ENCODE measurements around the gene PXMP4. TPM values are rescaled to one million over a fixed set of nuclear protein-coding genes. Genes with fewer than 3 reads are reported as not detected.

PXMP4 gene
- total RNA-seq, 2 experiments from 2014 or later = 8.8 to 10.2 TPM

DNA sequence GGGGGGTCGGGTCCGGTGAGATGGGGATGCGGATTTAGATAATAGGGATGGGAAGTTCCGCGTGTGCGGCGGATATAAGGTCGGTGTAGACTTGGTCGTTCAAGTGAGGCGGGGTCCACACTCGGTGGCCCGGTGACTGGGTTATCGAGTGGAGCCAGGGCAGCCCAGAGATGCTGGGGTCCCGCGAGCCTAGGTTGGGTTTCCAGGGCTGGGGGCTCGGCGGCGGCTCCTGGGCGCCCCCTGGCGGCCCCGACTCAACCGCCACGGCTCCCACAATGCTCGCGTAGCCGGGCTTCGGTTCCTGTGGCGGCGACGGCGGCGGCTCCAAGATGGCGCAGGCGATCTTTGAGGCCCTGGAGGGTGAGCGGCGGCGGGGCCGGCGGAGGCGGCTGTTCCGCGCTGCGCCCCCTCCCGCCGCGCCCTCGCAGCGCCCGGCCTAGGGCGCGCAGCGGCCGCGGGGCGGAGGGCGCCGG lies 11.6 kb upstream of the PXMP4 start, which contains the start of gene ZNF341:
Gene ZNF341, plus strand, starts transcription at position 304 of the 473 bp plus-strand sequence. Its CDS starts 26 bp downstream, at position 330.
- POLR2A ChIA-PET = interaction anchor here (1.0 to 1.9 kb wide), 2 partner anchors 12 to 45 kb away, joined by 5 to 13 read pairs; partner anchors contain the start of gene PXMP4
- peaks cover 5% of the 10 kb centered on the region for H3K9me3 Mint-ChIP-seq (ENCODE audit: low read depth)
- peaks cover 9% of the 10 kb centered on the region for H3K36me3 Mint-ChIP-seq (ENCODE audit: low read depth)
- DNase-seq = peak; percentile 94
- peaks cover 21% of the 10 kb centered on the region for H3K4me1 Mint-ChIP-seq
- no peaks in the 10 kb centered on the region for H3K27me3 Mint-ChIP-seq
- peak within 1 kb of the TSS; percentile 75 for H3K4me3 Mint-ChIP-seq
- CTCF ChIA-PET = interaction anchor here (0.7 to 1.8 kb wide), 9 partner anchors 12 to 363 kb away, joined by 3 to 8 read pairs (median 3); partner anchors contain the start of gene PXMP4
- H3K27ac Mint-ChIP-seq = peak within 1 kb of the TSS; percentile 86
- intact Hi-C loops (cut with DNase I, micrococcal nuclease) = loop anchor here (1.0 to 5.0 kb wide), 17 partner anchors 11 to 914 kb away; partner anchors contain the start of genes E2F1 (in 2 of the 2), PXMP4 (in 2 of the 2), SNTA1 (in 2 of the 2) and ACTL10 (in 1 of the 2)
- ATAC-seq = peak; percentile 90

DNA sequence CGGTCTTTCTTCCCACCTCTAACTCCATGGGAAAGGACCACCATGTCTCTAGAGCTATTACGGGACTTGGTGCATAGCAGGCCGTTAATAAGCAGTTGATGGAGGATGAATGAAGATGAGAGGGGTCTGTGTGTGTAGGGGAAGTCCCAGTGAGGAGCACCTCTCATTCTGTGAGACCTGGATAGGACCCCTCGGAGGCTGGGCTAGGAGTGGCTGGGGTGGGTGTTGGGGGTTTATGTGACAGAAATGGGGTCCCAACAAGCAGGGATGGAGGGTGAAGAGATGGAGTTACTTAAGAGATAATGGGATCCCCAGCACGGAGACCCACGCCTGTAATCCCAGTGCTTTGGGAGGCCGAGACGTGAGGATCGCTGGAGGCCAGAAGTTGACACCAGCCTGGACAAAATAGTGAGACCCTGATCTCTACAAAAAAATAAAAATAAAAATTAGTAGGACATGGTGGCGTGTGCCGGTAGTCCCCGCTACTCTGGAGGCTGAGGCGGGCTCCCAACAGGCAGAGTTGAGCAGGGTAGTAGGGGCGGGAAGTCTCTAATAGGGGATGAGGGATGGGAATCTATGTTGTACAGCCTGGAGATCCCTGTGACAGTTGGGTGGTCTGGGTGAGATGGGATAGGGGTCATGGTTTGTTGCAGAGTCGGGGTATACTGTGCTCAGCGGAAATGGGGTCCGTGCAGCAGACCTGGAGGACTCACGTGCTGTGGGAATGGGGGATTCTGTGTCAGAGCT lies 11.0 kb upstream of the PXMP4 start:
- peaks cover 1% of the 10 kb centered on the region for H3K9me3 Mint-ChIP-seq (ENCODE audit: low read depth)
- CTCF ChIA-PET = interaction anchor here (0.7 to 1.4 kb wide), 3 partner anchors 26 to 265 kb away, joined by 3 to 5 read pairs (median 5); no protein-coding TSS in a partner anchor
- H3K4me1 Mint-ChIP-seq = peaks cover 21% of the 10 kb centered on the region
- H3K36me3 Mint-ChIP-seq (ENCODE audit: low read depth) = peaks cover 5% of the 10 kb centered on the region
- POLR2A ChIA-PET = interaction anchor here (1.9 kb wide), 1 partner anchor 11 kb away, joined by 13 read pairs; the partner anchor contains the start of gene PXMP4
- ATAC-seq (no peak), DNase-seq (no peak)
- peak overlapping the region; percentile 86 for H3K27ac Mint-ChIP-seq
- intact Hi-C loops (cut with DNase I, micrococcal nuclease) = loop anchor here (1.0 to 5.0 kb wide), 7 partner anchors 44 to 914 kb away; partner anchors contain the start of genes ACTL10 (in 1 of the 2), E2F1 (in 1 of the 2), MAPRE1 (in 1 of the 2) and SNTA1 (in 1 of the 2)
- peak overlapping the region; percentile 75 for H3K4me3 Mint-ChIP-seq
- H3K27me3 Mint-ChIP-seq = no peaks in the 10 kb centered on the region

DNA sequence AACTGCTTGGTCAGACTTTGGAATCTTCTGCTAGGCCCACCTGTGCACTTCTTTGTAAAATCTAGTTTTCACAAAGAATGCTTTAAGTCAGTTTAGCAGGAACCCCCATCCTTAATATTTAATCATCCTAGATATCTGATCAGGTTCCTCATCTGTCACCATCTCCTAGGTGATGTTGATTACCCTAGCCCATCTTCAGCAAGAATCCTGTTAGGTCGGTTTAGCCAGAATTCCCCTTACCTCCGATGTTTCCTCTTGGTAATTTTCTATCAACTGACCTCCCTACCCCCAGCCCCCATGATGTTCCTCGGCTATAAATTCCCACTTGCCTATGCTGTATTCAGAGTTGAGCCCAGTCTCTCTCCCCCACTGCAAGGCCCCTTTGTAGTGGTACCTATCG lies 9.0 kb upstream of the PXMP4 start:
- no peak for ATAC-seq
- H3K27ac Mint-ChIP-seq = no peak overlapping the region
- no peaks in the 10 kb centered on the region for H3K36me3 Mint-ChIP-seq (ENCODE audit: low read depth)
- H3K27me3 Mint-ChIP-seq = no peaks in the 10 kb centered on the region
- intact Hi-C loops (cut with DNase I, micrococcal nuclease) = no loop called here
- ChIA-PET CTCF (interaction anchor here (0.6 to 1.4 kb wide), 2 partner anchors 9 to 100 kb away, joined by 3 read pairs; partner anchors contain the start of gene PXMP4), POLR2A (no interaction called here)
- H3K4me3 Mint-ChIP-seq = no peak overlapping the region
- DNase-seq = no peak
- no peaks in the 10 kb centered on the region for H3K9me3 Mint-ChIP-seq (ENCODE audit: low read depth)
- peaks cover 19% of the 10 kb centered on the region for H3K4me1 Mint-ChIP-seq

DNA sequence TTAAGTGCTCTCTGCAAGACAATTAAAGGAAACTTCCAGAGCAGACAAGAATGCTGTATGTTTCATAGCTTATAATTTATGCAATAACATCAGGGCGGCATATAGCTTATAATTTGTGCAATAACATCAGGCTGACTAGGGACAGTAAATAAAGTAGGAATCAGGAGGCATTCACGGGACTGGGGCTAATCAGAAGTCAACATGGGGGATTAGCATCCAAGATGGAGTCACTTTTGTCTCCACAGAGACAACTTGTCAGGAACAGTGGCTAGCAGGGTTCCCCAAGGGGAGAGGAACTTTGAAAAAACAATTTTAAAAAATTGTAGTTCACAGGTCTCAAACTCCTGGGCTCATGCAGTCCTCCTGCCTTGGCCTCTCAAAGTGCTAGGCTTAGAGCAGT lies 8.4 kb upstream of the PXMP4 start:
- CTCF ChIA-PET = interaction anchor here (1.4 kb wide), 1 partner anchor 8 kb away, joined by 3 read pairs; the partner anchor contains the start of gene PXMP4

DNA sequence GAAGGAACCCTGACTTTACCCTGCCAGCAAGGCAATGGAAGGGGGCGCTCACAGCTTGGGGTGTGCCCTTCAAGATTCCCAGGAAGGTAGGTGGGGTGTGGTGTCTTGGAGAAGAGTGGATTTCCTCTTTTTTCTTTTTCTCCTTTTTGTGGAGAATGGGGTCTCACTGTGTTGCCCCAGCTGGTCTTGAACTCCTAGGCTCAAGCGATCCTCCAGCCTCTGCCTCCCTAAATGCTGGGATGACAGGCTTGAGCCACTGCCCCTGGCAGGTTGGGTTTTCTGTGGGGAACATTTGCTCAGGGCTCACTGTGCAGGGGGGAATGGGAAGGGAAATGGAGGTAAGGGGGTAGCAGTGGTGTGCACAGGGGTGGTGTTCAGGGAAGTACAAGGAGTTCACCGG lies 7.7 kb upstream of the PXMP4 start:
- no peak overlapping the region for H3K4me3 Mint-ChIP-seq
- H3K9me3 Mint-ChIP-seq (ENCODE audit: low read depth) = no peaks in the 10 kb centered on the region
- no peaks in the 10 kb centered on the region for H3K27me3 Mint-ChIP-seq
- no peak for ATAC-seq
- ChIA-PET CTCF (interaction anchor here (1.4 kb wide), 1 partner anchor 8 kb away, joined by 3 read pairs; the partner anchor contains the start of gene PXMP4), POLR2A (no interaction called here)
- intact Hi-C loops (cut with DNase I, micrococcal nuclease) = no loop called here
- DNase-seq = no peak
- no peaks in the 10 kb centered on the region for H3K36me3 Mint-ChIP-seq (ENCODE audit: low read depth)
- peaks cover 8% of the 10 kb centered on the region for H3K4me1 Mint-ChIP-seq
- no peak overlapping the region for H3K27ac Mint-ChIP-seq

More for the DNA sequence above, 8.4 kb upstream of the PXMP4 start:
- POLR2A ChIA-PET = no interaction called here
- Mint-ChIP-seq H3K9me3 (ENCODE audit: low read depth) (no peaks in the 10 kb centered on the region), H3K36me3 (ENCODE audit: low read depth) (no peaks in the 10 kb centered on the region), H3K4me1 (peaks cover 13% of the 10 kb centered on the region), H3K4me3 (no peak overlapping the region), H3K27ac (no peak overlapping the region), H3K27me3 (no peaks in the 10 kb centered on the region)
- intact Hi-C loops (cut with DNase I, micrococcal nuclease) = no loop called here
- no peak for ATAC-seq
- DNase-seq = no peak

DNA sequence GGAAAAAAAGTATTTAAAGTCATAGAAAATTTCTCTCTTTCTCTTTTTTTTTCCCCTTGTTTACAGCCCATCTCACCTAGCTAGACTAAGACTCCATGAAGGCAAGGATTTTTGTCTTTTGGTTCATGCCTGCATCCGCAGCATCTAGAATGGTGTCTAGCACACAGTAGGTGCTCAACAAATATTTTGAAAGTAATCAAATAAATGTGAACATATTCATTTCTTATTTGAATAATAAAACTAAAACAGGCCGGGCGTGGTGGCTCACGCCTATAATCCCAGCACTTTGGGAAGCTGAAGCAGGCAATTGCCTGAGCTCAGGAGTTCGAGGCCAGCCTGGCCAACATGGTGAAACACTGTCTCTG lies 7.0 kb upstream of the PXMP4 start:
- no peak overlapping the region for H3K4me3 Mint-ChIP-seq
- no peak overlapping the region for H3K27ac Mint-ChIP-seq
- H3K27me3 Mint-ChIP-seq = no peaks in the 10 kb centered on the region
- POLR2A ChIA-PET = interaction anchor here (0.6 to 0.7 kb wide), 2 partner anchors 636 to 1558 kb away, joined by 3 read pairs; partner anchors contain the start of genes EIF6 and ITCH
- intact Hi-C loops (cut with DNase I, micrococcal nuclease) = no loop called here
- peaks cover 4% of the 10 kb centered on the region for H3K4me1 Mint-ChIP-seq
- no peaks in the 10 kb centered on the region for H3K36me3 Mint-ChIP-seq (ENCODE audit: low read depth)
- H3K9me3 Mint-ChIP-seq (ENCODE audit: low read depth) = no peaks in the 10 kb centered on the region
- DNase-seq (no peak), ATAC-seq (no peak)
- CTCF ChIA-PET = no interaction called here

DNA sequence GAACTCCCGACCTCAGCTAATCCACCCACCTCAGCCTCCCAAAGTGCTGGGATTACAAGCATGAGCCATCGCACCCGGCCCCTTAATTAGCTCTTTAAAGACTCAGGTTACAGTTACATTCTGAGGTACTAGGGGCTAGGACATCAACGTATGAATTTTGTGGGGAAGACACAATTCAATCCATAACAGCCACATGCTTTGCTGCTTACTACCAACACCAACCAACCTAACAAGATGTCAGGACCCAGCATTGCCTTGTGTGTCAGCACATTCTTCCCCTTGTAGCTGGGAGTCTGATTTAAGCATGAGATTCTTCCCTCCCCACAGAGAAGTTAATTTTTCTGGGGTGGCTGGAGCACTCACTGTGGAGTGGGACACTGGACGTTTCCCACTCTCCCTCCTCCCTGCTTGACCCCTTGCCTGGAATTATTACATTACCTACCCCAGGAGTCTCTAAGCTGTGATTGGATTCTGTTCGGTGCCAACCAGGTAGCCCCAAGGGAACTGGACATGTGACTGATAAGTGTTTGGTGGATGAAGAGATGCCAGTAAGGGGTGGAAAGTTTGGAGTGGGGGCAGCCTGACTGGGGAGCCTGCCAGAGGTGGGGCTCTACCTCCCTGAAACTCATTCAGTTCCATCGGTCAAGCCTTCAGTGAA lies 5.6 kb upstream of the PXMP4 start:
- no peak overlapping the region for H3K27ac Mint-ChIP-seq
- no peaks in the 10 kb centered on the region for H3K27me3 Mint-ChIP-seq
- H3K4me3 Mint-ChIP-seq = no peak overlapping the region
- intact Hi-C loops (cut with DNase I, micrococcal nuclease) = no loop called here
- H3K36me3 Mint-ChIP-seq (ENCODE audit: low read depth) = no peaks in the 10 kb centered on the region
- DNase-seq (no peak), ATAC-seq (no peak)
- ChIA-PET POLR2A (no interaction called here), CTCF (interaction anchor here (1.3 kb wide), 1 partner anchor 36 kb away, joined by 3 read pairs; no protein-coding TSS in a partner anchor)
- peaks cover 4% of the 10 kb centered on the region for H3K4me1 Mint-ChIP-seq
- peaks cover 2% of the 10 kb centered on the region for H3K9me3 Mint-ChIP-seq (ENCODE audit: low read depth)

DNA sequence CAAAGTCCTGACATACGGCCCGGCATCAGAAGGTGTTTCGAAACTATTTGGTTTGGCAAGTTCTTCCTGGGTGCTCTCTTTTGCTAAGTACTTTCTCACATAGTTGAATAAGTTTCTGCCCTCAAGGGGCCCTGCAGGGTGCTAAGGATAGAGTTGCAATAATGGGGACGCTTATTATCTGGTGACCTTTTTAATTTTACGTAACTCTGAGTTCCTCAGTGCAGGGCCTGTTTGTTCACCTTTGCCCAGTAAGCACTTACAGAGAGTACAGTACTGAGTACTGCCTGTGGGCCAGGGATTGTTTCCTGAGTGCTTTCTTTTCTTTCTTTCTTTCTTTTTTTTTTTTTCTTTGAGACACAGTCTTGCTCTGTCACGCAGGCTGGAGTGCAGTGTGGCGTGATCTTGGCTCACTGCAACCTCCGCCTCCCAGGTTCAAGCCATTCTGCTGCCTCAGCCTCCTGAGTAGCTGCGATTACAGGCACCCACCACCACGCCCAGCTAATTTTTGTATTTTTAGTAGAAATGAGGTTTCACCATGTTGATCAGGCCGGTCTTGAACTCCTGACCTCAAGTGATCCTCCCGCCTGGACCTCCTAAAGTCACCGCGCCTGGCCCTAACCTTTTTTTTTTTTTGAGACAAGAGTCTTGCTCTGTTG lies 4.5 kb upstream of the PXMP4 start:
- no peak for ATAC-seq
- POLR2A ChIA-PET = no interaction called here
- H3K27me3 Mint-ChIP-seq = no peaks in the 10 kb centered on the region
- DNase-seq = no peak
- peaks cover 2% of the 10 kb centered on the region for H3K9me3 Mint-ChIP-seq (ENCODE audit: low read depth)
- CTCF ChIA-PET = interaction anchor here (1.3 kb wide), 1 partner anchor 35 kb away, joined by 3 read pairs; no protein-coding TSS in a partner anchor
- intact Hi-C loops (cut with DNase I, micrococcal nuclease) = no loop called here
- peaks cover 8% of the 10 kb centered on the region for H3K4me1 Mint-ChIP-seq
- H3K36me3 Mint-ChIP-seq (ENCODE audit: low read depth) = no peaks in the 10 kb centered on the region
- no peak overlapping the region for H3K4me3 Mint-ChIP-seq
- no peak overlapping the region for H3K27ac Mint-ChIP-seq

DNA sequence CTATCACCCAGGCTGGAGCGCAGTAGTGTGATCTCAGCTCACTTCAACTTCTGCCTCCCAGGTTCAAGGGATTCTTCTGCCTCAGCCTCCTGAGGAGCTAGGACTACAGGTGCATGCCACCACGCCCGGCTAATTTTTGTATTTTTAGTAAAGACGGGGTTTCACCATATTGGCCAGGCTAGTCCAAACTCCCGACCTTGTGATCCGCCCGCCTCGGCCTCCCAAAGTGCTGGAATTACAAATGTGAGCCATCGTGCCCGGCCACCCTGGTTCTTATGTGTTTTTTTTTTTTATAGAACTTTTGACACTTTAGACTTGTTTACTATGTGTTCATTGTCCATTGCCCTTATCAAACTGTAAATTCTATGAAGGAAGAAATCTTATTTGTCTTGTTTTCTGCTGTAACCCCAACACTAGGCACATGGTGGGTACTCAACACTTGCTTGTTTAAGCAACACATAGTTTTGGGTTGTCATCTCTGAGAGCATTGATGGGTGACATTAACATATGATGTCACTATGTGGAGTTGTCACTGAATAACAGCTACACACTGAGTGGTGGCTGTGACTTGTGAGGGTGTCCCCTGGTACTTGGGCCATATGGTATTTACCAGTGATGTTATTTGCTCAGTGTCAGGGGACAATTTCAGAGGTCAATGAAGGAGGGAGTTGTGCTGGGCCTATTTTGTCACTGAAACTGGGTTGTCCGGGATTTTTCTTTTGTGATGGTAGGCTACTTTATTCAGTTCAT lies 1.5 kb upstream of the PXMP4 start:
- no peak overlapping the region for H3K4me3 Mint-ChIP-seq
- ChIA-PET CTCF (no interaction called here), POLR2A (no interaction called here)
- intact Hi-C loops (cut with DNase I, micrococcal nuclease) = loop anchor here in 1 of 2 experiments (2.0 kb wide), 1 partner anchor 59 kb away; the partner anchor contains the start of gene C20orf144
- no peaks in the 10 kb centered on the region for H3K36me3 Mint-ChIP-seq (ENCODE audit: low read depth)
- peaks cover 2% of the 10 kb centered on the region for H3K9me3 Mint-ChIP-seq (ENCODE audit: low read depth)
- DNase-seq = no peak
- H3K27ac Mint-ChIP-seq = peak overlapping the region; percentile 83
- H3K27me3 Mint-ChIP-seq = no peaks in the 10 kb centered on the region
- no peak for ATAC-seq
- peaks cover 18% of the 10 kb centered on the region for H3K4me1 Mint-ChIP-seq

DNA sequence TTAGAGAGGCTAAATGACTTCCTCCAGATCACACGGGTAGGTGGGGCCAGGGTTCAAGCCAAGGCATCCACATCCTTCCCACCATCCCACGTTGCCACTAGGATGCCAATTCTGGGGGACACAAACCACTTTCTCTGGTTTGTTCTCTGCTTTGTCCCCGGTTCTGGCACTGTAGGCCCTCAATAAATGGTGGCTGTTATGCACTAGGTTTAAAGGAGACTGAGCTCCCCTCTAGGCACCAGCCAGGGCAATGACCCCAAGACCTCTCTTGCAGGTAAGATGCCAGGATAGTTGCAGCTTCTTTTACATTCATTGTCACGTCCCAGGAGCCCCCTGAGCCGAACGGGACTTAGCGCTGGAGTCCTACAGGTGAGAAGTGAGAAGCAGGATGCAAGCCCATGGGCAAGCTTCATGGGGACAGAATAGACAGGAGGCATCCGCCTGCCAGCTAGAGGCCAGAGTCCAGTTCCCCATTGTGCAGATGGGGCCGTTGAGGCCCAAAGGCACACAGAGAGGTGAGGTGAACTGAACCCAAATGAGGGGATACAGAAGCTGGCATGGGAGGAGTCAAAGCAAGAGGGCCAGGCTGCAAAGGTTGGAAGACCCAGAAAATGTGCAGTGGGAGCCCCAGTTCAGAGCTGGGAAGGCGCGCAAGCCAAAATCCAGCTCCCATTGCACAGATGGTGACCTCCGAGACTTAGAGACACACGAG lies 677 bp downstream of the PXMP4 start:
- ChIA-PET POLR2A (interaction anchor here (0.5 to 1.9 kb wide), 12 partner anchors 10 to 521 kb away, joined by 3 to 13 read pairs (median 3); partner anchors contain the start of genes CBFA2T2, RALY and ZNF341), CTCF (interaction anchor here (0.7 to 2.2 kb wide), 11 partner anchors 9 to 1851 kb away, joined by 3 to 11 read pairs (median 4); partner anchors contain the start of genes ACTL10 and CHMP4B)

More for the DNA sequence above, 677 bp downstream of the PXMP4 start:
- no peak for DNase-seq
- no peak for ATAC-seq
- Mint-ChIP-seq H3K36me3 (ENCODE audit: low read depth) (no peaks in the 10 kb centered on the region), H3K27me3 (no peaks in the 10 kb centered on the region), H3K27ac (peak overlapping the region; percentile 73), H3K9me3 (ENCODE audit: low read depth) (peaks cover 2% of the 10 kb centered on the region), H3K4me3 (peak overlapping the region; percentile 88), H3K4me1 (peaks cover 18% of the 10 kb centered on the region)
- intact Hi-C loops (cut with DNase I, micrococcal nuclease) = no loop called here
